Measurements from ENCODE around the gene ADGRF3.
"Not testable (repeated sequence)": the region's sequence is repeated elsewhere in the genome, so short reads cannot be mapped to it uniquely, and the experiment has no call there.

Gene ADGRF3

DNA sequence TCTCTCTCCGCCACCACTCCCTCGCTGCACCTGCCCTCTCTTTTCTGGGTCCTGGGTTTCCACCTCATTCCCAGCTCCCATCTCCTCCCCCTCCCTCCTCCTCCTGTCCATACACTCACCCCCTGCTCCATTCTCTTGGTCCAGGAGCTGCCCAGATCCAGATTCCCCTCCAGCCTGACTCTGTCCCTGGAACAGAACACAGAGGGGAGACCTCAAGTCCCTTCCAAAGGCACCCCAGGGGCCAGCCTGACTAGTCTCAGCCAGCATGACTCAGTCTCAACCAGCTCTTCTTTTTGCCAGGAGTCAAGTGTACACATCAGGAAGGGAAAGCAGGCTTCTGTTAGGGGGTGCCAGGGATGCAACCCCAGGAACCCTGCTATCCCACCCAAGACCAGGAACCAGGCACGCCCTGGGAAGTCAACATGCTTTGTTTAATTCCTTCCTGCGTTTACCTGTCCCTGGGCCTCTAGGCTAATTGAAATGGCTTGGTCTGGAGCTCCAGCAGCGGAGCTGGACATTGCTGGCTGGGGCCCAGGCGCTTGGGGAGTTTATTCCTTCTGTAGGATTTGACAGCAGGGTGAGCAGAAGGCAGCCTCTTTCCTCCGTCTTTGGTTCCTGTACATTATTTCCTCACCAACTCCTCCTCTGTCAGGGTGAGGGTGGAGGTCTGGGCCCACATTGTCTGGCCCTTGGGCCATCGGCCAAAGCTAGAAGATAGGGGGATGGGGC lies 29.0 kb downstream of the ADGRF3 start:
- DNase-seq, result no peak

DNA sequence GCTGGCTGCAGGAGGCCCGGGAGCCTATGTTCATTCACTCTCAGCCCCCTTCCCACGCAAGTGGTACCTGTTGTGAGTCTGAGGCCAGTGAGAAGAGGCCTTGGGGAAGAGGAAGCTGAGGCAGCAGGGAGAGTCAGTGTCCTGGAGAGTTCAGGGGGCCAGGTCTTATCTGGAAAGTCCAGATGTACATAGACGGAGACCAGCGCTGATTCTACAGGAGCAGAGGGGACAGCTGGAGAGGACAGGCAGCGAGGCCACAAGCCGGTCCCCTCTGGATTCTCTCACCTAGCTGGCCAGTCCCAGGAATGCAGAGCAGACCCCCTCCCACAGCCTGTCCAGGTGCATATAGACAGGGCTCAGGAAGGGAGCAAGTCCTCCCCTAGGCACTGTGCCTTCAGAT lies 29.7 kb downstream of the ADGRF3 start:
- no peak for DNase-seq

DNA sequence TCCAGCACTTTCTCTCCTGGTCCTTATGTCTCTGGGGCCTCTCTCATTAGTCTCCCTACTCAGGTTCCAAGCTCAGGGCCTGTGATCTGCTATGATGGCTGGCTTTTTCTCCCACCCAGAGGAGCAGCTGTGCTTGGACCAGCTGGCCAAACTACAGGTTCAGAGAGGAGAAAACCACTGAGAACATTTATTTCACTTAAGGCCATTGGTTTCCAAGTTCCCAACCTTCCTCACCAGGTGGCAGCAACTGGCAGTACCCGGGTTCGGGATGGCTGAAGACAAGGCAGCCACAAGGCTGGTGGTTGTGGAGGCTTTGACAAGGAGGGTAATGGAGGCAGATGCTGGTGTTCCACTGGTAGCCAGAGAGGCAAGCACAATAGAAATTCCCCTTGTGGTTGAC lies 30.5 kb downstream of the ADGRF3 start:
- no peak for DNase-seq

DNA sequence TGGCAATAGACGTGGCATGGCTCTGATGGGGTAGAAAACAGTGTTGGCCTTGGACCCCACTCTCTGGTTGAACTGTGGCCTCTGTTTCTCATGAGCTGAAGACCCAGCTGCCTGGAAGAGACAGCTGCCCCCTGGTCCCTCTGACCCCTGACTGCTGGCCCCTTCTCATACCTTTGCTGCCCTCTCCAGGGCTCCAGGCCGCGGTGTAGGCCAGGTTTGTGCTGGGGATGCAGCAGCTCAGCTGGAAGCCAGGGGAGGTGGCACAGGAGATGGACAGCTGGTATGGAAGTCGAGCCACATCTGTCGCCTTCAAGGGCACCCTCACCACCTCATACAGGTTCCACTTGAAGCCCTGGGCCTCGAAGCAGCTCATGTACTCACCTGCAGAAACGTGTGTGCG lies 32.3 kb downstream of the ADGRF3 start:
- no peak for DNase-seq

DNA sequence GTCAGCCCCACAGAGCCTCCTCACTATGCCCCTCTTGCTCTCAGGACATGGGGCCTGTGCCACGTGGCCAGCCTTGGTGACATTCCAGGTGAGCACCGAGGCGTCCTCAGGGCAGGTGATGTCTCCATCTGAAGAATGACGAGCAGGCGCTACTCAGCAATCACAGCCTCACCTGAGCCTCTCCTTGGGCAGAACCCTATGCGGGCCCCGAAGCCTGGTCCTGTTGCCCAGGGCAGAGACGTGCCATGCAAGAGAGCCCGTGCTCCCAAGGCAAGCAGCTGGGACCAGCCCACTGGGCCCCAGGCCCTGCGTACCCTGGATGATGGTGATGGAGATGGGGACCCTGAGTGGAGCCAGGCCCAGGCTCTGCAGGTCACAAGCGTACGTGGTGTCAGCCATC lies 33.1 kb downstream of the ADGRF3 start:
- no peak for DNase-seq

DNA sequence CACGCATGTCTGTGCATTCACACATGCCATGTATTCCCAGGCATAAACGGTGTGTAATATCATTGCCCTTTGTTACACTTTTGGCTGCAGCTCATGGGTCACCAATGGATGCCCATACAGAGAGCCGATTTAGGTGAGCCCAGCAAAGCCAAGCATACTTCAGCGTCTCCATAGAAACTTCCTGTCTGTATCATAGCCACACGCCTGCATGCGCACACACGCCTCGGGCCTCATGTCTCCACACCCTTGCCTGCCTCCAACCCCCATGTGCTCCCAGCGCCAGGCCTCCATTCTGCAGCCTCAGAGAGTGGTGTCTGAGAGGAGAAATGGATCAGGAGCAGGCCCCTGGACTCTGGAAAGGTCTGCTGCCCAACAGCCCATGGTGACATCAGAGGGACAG lies 34.1 kb downstream of the ADGRF3 start:
- no peak for DNase-seq

DNA sequence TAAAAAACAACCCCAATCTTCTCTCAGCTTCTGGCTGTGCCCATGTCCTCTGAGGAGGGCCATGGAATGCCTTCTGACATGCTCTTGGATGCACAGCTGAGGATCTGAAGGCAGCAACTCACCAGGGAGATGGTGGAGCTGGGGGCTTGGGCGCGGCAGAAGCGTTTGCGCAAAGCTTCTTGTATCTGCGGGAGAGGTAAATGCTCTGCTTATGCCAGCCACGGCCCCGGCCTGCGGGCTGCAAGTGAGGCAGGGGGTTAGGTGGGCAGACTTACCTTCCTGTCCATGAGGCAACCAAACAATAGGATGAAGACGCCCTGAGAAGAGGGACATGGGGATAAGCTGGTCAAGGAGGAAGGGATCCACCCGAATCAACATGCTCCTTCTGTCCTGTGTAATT lies 36.7 kb downstream of the ADGRF3 start:
- DNase-seq, result no peak

DNA sequence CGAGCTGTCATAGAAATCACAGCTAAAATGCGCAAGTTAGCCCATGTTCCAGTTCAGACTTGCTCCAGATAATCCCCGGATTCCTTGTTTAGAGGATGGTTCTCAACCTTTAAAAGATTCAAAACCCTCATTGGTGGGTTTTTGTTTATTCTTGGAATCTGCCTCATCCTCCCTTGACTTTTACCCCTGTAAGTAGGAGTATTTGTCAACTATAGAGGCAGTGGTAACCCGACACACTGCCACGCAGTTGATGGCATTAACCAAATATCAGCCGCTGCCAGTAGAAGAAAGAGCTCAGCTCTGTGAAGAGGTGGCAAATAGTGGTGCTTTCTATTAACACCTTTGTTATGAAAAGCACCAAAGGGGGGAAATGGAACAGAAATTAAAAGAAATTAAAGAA lies 41.0 kb downstream of the ADGRF3 start:
- no peak for DNase-seq

DNA sequence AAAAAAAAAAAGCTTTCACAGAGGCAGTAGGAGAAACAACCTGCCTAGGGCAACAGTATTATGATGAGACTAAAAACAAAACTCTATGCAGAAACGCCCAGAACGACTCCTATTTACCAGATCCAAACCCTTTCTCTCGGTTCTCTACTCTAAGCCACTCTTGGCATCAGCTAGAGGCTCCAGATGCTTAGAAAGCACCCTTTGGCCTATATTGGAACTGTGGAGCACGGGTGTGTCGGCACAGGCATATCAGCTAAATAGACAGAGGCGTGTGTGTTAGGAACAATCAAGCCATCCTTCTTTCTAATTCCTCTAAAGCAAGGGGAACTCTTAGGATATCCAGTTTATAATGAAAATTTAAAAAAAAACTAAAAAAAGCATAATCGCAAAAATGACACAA lies 41.5 kb downstream of the ADGRF3 start:
- not testable (repeated sequence) for DNase-seq

DNA sequence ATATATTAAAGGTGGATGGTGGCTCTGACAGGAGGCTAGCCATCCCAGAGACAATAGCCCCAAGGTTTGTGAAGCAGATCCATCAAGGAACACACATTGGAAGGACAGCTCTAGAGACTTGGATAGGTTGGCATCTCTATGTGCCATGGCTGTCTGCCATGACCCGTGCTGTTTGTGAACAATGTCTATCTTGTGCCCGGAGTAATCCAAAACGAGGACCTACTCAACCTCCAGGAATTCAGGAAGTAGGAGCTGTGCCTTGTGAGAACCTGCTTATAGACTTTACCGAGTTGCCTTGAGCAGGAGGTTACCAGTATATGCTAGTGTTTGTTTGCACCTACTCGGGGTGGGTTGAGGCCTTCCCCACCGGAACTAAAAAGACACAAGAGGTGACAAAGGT lies 43.7 kb downstream of the ADGRF3 start:
- no peak for DNase-seq

DNA sequence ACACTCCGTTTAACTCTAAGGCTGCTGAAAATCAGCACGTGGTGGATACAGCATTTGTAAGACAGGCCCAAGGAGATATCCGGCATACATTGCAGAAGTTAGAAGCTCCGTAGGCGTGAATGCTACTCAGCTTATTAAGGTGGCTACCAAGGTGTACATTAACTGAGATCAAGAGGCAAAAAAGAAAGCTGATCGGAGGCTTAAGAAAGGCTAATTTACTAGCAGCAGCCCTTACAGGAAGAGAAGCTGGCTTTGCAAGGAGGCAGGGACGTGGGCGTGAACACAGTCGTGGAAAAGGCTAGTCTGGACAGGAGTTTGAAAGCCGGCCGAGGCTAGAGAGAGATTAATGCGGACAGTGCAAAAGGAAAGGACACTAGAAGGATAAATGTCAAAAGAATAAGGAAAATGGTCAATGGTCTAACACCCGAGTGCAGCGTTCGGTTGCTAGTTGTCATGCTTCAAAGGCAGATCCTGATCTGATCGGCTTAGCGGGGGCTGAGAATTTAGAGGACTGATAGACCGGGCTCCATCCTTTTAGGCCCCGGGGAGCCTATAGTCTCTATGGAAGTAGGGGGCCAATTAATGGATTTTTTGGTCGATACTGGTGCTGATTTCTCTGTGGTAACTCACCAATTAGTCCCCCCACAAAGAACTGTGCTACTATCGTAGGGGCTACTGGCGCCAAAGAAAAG lies 46.2 kb downstream of the ADGRF3 start:
- DNase-seq, result no peak

DNA sequence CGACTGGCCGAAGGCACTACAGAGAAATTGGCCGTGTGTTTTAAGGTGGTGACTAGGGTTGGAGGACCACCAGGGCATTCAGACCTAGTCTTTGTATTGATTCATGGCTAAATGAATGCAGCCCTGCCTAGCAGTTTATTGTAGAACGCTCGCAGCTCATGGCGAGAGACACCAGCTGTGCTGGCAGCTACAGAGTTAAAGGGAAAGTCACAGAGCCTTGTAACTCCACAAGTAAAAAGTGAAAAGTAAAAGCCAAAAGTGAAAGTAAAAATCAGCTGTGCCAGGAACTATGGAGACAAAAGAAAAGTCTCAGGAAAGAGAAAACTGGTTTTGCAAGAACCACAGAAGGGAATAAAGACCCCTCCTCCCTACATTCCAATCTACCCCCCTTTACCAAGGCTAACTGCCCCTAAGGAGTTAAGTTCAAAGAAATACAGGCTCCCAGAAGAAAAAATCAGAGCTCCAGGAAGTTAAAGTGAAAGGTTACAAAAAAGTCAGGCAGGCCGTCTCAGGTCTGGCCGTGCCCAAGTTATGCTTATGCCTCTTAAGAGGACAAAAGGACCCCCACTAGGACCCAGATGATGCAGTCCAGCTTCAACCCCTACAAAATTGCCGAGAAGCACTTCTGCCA lies 47.0 kb downstream of the ADGRF3 start:
- no peak for DNase-seq

DNA sequence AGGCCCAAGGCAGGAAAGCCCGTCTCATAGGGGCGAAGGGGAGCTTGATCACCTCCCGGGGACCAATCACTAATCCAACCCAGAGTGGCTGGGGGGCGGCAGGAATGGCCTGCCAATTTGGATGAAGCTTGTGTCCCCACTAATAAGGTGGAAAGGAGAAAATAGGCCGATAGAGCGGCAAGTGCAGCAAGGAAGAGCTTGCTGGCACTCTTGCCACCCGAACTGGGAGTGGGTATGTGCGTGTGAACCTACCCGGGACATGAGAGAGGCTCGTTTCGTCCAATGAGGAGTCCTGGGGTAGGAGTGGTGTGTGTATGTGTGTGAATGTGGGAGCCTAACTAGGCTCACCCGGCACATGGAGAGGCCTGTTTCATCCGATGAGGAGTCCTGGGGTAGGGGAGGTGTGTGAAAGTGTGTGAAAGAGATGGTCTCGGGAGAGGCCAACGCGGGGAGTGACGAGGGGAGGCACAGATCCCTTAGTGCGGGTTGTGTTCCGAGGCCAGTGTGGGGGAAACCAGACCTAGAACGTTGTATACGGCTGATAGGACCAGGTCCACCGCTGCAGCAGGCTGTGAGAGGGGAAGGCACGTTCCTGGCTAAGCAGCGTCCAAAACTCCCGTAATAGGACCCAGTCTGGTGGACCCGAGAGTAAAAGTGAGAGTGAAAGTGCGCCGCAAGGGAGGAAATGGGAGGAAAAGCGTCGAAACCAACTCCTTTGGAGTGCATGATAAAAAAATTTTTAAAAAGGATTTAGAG lies 47.8 kb downstream of the ADGRF3 start:
- DNase-seq, result no peak

DNA sequence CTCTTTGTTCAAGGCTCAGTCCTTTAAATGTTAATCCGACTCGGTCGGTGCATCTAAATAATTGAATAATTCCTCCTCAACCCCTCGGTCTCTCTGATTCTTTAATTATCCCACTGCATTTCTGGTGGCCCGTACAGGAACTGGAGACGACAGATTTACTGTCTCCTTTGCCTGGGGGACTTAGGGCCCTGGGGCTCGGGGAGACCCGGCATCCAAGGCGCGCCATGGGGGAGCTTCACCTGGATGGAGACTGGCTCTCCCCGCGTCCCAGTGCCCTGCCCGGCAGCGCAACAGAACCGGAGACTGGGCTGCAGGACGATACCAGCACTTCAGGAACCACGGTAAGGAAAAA lies 48.3 kb downstream of the ADGRF3 start:
- no peak for DNase-seq

DNA sequence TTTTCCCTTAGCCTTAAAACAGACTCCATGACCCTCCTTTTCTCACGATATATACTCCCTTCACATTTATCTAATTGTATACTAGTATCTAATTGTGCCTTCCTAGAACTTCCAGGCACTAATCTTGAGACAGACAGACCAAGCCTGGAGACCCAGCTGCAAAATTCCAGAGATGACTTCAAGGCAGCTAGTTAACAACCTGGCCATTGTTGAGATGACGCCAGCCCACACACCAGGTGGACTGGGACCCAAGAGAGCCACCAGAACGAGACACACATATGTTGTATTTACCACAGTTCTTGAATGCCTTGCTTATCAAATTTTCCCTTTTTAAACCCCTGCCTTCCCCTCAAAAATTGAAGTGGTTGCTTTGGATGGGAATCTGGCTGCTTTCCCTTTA lies 49.5 kb downstream of the ADGRF3 start:
- DNase-seq, result no peak

DNA sequence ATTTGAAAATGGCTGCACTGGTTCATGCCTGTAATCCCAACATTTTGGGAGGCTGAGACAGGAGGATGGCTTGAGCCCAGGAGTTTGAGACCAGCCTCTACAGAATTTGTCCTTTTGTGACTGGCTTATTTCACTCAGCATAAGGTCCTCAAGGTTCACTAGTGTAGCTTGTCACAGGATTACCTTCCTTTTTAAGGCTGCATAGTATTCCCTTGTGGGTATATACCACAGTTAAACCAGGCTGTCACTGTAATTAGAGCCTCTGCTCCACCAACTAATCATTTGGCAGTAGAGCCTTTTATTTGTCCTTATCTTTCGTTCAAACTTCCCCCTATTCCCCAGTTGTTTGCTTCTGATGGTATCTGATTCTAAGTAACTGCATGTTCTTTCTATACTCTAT lies 51.1 kb downstream of the ADGRF3 start:
- no peak for DNase-seq

DNA sequence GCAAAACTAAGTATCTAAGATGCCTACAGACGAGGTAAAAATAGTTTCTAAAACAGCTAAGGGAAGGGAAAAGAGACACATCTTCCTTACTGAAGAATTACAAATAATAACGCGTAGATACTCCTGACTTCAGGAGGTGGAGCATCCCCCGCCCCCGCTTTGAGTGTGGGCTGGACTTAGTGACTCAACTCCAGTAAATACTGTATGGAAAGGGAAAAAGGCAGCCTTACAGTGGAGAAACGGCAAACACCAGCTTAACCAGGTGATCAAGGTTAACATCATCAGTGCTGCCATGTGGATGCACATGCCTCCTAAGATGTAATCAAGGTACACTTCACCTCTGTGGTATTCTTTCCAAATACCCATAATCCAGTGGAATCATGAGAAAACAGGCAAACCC lies 53.9 kb downstream of the ADGRF3 start:
- DNase-seq, result no peak

DNA sequence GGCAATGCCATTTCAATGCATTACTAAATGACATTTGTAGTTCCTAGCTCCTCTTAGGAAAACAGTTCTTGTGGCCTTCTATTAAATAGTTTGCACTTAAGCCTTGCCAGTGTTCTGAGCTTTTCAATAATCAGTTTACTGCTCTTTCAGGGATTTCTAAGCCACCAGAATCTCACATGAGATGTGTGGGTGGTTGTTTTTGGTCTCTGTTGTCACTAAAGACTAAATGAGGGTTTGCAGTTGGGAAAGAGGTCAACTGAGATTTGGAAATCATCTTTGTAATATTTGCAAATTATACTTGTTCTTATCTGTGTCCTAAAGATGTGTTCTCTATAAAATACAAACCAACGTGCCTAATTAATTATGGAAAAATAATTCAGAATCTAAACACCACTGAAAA lies 56.6 kb downstream of the ADGRF3 start:
- DNase-seq, result no peak

DNA sequence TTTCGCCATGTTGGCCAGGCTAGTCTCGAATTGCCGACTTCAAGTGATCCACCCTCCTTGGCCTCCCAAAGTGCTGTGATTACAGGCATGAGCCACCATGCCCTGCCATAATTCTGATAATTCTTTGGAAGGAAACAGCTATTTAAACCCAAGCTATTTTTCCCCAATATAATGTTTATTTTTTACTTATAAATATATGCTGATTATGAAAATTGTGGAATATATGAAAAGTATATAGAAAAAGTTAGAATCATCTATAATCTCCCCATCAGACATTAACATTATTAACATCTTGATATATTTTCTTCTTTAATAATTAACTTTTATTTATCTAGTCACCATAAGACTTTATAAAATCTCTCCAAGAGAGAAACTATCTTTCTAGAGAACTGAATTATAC lies 60.7 kb downstream of the ADGRF3 start:
- DNase-seq, result no peak

DNA sequence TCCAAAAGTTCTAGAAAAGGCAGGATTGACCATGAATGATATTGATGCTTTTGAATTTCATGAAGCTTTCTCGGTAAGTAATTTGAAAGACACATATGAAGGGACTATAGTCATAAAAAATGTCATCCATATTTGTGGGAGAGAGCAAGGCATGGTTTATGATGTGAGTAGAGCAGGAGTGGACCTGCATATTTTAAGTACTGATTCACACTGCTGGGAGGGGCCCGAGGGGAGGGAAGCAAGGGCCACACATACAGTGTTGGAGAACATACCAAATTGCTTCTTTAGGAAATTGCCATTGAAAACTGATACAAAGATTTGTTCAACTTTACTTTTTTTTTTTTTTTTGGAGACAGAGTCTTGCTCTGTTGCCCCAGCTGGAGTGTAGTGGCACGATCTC lies 62.5 kb downstream of the ADGRF3 start:
- no peak for DNase-seq

DNA sequence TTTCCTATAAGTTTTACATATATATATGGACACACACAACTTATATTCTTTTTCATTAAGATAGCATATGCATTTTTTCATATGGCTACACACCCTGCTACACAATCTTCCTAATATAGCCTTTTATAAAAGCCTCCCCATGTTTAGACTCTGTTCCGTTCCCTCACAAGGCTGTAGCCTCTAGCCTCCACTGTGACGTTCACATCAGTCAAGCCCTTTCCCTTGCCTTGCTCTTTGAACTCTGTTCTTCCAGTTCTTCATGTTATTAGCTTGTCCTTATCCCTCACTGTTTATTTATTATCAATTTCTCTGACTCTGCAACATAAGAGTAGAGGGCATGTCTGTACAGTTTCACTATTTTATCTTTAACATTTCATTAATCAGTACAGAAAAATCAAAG lies 63.0 kb downstream of the ADGRF3 start:
- no peak for DNase-seq

DNA sequence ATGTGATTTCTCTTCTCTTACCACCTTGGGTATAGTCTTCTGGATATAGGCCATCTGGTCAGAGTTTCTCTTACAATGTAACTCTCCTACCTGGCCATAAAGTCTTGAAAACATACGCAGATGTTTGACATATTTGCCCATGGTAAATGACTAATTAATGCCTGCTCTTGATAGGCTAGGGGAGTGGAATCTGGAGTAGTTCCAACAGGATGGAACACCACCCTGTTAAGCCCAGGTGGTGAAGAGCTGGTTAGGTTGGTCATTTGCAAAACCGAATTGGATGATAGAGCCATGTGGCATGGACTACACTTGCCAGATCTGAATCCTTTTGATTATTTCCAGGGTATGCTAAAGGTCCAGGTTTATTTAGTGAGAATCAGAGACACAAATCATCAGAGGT lies 65.4 kb downstream of the ADGRF3 start:
- DNase-seq, result no peak

DNA sequence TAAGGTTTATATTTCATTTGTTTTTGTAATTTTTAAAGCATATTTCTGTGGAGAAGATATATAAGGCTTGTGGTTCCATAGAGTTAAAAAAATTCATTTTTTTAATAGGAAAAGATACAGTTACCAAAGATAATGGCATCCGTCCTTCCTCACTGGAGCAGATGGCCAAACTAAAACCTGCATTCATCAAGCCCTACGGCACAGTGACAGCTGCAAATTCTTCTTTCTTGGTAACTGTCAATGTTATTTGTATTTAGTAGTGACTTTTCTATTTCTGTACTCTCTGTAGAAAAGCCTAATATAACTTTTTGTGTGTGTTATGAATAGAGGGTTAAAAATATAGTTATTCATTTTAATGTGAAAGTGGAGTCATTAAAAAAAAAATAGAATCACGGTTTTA lies 66.7 kb downstream of the ADGRF3 start:
- no peak for DNase-seq

Data from NCI-H1930 (cell line).